ENCODE results near the gene TRIM44.
A peak's percentile ranks its signal among the peaks of the same experiment; 100 is the strongest.
"Not testable (repeated sequence)": the region's sequence is repeated elsewhere in the genome, so short reads cannot be mapped to it uniquely, and the experiment has no call there.

Gene TRIM44

DNA sequence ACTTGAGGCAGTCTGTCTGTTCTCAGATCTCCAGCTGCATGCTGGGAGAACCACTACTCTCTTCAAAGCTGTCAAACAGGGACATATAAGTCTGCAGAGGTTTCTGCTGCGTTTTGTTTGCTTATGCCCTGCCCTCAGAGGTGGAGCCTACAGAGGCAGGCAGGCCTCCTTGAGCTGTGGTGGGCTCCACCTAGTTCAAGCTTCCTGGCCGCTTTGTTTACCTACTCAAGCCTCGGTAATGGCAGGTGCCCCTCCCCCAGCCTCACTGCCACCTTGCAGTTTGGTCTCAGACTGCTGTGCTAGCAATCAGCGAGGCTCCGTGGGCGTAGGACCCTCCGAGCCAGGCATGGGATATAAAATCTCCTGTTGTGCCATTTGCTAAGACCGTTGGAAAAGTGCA lies 97.4 kb downstream of the TRIM44 start:
- peak in 2 of 3 experiments; percentile 50 to 66 for DNase-seq

DNA sequence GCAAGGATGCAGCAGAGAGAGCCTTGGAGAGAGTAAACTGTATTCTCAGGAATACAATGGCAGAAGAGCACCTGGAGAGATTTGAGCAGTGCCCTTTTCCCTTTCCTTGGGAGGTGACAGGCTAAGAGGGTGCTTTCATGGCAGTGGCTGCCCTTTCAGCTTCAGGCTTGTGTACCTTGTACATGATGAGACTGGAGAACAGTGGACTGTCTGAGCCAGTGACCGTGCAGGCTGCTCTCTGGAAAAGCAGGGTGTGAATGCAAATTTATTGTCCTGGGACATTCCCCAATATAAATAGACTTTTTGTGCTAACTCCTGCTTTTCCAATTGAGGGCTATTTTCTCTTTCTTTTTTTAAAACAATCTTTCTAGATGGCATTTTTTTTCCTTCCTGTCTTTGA lies 99.3 kb downstream of the TRIM44 start:
- no peak for DNase-seq

DNA sequence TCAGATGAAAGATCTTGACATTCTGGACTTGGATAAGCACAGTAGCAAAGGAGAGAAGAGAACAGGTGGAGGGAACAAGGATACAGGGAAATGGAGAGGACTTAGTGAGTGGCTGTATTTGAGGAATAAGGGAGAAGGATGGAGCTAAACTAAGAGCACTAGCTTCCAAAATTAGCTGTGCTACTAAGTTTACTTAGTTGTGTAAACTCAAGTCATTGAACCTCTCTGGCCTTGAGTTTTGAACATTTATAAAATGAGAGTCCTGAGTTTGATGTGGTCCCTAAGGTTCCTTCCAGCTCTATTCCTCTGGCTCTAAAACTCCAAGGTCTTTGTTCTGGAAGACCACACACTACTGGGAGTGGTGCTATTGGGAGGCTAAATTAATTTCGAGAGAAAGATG lies 100.7 kb downstream of the TRIM44 start:
- DNase-seq, result no peak

DNA sequence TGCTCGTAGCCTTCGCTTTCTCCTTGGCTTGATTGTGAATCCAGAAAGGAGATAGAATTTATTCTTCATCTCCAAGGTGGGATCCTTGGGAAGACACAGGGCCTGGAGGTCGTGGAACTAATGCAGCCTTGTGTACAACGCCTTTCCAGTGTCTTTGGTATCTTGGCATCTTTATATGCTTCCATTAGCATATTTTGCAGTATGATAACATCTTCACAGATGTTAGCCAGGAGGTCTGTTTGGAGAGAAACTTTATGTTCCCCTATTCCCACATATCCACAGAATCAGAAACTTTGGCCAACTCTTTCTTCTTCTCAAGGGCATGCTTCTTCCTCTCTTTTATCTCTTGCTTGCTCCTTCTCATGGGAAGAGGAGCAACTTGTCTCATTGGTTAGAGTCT lies 101.2 kb downstream of the TRIM44 start:
- no peak for DNase-seq

DNA sequence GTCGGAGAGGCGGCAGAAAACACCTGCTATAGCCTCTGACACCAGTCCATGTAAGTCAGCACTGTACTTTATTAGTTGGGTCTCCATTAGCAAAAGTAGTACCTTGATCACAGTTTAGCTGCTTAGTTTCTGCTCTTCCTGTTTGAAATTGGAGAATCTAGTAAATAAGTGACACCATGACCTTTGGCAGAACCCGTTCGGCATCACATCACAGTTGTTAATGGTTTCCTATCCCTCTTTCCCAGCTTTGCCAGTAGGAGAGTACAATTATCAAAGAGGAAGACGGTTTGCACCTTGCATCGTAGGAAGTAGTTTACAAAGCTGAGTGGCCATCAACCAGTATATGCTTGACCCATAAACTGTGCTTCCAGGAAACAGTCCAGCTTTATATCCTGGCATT lies 101.8 kb downstream of the TRIM44 start:
- no peak for DNase-seq

DNA sequence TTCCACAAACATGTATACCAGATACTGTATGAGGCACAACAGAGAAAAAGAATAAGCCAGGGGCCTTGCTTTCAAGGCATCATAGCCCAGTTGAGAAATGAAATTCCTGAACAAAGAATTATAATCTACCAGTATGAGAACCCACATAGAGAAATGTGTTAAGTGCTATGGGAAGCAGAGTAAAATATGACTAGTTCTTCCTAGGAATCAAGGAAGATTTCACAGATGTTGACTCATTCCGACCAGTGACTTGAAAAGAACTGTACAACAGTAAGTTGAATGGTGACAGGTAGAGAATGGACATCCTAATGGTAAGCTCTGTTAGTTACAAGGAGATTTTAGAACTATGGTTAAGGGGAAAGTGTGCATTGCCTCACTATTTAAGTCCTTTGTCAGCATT lies 102.6 kb downstream of the TRIM44 start:
- DNase-seq, result no peak

DNA sequence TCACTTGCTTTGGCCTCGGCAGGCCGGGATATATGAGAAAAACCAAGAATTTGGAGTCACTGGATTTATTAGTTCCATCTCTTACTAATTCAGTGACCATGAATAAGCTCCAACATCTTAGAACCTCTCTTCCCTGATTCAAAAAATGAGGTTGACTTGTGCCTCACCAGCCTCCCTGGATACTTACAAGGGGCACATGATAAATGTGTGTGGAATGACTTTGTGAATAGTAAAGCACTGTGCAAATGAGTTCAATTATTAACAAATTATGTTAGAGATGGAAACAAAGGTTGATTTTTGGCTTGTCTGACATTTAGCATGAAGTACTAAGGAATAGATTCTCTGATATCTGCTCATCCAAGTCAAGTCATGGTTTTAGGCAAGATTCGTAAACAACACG lies 104.1 kb downstream of the TRIM44 start:
- DNase-seq, result no peak

DNA sequence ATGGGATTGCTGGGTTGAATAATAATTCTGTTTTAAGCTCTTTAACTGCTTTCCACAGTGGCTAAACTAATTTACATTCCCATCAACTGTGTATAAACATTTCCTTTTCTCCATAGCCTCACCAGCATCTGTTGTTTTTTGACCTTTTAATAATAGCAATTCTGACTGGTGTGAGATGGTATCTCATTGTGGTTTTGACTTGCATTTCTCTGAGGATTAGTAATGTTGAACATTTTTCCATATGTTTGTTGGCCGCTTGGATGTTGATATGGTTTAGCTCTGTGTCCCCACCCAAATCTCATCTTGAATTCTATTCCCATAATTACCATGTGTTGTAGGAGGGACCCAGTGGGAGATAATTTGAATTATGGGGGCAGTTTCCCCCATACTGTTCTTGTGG lies 107.8 kb downstream of the TRIM44 start:
- DNase-seq, result not testable (repeated sequence)

DNA sequence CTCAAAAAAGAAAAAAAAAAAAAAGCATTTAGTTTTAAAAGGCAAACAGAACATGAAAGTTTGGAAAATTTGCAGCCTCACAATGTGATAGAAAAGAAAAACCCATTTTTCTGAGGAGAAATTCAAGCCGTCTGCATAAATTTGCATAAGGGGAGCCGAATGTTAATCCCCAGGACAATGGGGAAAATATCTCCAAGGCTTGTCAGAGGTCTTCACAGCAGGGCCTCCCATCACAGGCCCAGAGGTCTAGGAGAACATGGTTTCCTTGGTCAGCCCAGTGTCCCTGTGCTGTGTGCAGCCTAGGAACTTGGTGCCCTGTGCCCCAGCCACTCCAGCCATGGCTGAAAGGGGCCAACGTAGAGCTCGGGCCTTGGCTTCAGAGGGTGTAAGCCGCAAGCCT lies 109.1 kb downstream of the TRIM44 start:
- DNase-seq, result no peak

DNA sequence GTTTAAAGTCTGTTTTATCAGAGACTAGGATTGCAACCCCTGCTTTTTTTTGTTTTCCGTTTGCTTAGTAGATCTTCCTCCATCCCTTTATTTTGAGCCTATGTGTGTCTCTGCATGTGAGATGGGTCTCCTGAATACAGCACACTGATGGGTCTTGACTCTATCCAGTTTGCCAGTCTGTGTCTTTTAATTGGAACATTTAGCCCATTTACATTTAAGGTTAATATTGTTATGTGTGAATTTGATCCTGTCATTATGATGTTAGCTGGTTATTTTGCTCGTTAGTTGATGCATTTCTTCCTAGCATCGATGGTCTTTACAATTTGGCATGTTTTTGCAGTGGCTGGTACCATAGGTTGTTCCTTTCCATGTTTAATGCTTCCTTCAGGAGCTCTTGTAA lies 114.7 kb downstream of the TRIM44 start:
- DNase-seq, result not testable (repeated sequence)

DNA sequence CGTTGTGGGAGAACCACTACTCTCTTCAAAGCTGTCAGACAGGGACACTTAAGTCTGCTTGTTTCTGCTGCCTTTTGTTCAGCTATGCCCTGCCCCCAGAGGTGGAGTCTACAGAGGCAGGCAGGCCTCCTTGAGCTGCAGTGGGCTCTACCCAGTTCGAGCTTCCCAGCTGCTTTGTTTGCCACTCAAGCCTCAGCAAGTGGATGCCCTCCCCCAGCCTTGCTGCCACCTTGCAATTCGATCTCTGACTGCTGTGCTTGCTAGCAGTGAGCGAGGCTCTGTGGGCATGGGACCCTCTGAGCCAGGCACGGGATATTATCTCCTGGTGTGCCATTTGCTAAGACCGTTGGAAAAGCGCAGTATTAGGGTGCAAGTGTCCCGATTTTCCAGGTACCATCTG lies 116.4 kb downstream of the TRIM44 start:
- peak in 1 of 3 experiments; percentile 18 for DNase-seq

DNA sequence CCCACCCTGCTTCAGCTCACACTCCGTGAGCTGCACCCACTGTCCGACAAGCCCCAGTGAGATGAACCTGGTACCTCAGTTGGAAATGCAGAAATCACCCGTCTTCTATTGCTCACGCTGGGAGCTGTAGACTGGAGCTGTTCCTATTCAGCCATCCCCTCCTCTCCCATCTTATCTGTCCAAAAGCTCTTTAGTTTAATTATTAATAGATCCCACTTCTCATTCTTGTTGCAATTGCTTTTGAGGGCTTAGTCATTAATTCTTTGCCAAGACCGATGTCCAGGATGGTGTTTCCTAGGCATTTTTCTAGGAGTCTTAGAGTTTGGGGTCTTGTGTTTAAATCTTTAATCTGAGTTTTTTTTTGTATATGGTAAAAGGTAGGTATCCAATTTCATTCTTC lies 116.8 kb downstream of the TRIM44 start:
- DNase-seq, result no peak

DNA sequence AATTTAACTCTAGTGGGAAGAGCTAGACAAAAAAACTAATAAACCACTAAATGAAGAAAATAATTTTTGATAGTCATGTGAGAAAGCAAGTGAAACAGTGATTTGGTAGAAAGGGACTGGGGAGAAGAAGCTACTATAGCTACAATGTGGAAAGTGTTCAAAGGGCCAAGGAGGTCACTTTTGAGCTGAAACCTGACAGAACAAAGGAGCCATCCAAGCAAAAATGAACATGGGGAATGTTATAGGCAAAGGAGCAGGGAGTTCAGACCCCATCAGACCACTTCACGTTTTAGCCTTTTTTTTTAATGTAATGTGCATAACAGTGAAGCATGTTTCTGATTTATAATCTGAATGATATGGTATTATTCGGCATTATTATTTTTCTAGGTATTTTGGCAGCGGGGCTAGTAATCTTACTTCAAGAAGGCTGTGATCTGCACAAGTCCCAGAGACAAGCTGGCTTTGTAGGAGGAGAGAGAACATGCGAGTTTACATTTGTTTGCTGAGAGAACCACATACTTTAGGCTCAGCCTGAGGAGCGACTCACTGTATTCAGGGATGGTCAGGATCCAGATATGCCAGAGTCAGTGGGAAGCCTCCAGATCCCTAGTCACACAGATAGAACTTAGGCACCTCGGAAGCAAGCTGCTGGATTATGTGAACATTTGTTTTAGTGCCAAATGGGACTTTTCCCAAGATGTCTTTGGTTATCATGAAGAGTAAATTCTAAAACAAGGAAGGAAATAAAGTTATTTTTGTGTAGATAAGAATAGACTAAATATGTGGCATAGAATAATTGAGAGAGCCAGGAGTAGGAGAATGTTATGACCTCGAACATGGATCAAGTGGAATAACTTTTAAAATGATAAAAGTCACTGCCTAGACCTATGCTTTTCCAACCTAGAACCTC lies 118.6 kb downstream of the TRIM44 start:
- DNase-seq, result no peak

DNA sequence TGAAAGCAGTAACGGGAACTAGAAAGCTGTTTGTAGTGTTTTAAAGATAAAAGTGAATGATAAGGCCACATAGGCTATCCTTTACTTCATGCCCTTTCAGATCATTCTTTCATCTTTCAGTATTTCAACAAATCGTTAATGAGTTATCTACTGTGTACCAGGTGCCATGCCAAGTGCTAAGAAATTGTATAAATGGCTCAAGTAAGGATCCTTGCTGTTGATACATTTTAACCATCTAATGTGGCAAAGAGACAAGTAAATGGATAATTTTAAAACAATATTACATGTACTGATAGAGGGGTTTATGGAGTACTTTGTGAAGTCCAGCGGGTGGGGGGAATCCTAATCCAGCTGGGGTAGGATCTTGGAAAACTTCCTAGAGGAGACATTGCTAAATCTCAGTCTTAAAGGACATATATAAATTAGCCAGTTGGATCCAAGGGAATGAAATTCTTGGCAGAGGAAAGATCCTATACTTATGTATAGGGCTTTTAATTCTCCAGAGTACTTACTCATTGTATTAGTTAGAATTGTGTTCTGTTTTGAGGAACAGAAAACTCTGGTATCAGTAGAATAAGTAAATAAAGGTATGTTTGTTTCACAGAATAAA lies 119.4 kb downstream of the TRIM44 start:
- DNase-seq, result no peak

DNA sequence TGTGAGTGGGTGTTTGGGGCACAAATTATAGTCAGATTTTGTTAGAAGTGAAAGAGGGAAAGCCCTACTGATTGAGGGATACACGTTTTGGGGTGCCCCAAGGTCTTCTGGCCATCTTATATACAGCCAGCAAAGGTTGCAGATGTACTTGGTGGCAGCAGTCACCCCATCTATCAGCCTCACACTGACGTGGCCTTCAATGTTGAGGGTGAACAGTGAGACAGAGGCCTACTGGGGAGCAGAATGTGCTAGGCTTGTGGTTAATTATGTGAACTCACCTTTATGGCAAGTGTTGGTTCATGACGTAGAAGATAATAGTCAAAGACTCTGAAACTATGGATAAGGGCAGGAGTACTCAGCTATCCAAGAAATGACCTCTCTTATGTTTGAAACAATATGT lies 121.2 kb downstream of the TRIM44 start:
- no peak for DNase-seq

DNA sequence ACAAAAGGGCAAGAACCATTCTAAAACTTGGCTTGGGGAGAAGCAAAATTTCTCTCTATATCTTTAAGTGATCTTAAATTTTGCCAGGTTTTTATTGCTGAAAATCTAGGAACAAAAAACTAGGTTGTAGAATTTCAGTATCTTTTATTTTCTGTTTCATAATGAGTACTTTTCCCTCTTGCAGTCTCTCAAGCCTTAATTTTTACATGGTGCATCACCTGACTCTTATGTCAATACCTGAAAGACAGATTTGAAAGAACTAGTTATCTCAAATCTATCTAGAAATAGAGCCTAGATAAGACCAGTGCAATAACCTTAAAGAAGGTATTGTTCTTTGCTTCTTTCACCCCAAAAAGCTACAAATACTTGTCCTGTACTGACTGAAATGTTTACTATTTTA lies 122.1 kb downstream of the TRIM44 start:
- DNase-seq, result no peak

DNA sequence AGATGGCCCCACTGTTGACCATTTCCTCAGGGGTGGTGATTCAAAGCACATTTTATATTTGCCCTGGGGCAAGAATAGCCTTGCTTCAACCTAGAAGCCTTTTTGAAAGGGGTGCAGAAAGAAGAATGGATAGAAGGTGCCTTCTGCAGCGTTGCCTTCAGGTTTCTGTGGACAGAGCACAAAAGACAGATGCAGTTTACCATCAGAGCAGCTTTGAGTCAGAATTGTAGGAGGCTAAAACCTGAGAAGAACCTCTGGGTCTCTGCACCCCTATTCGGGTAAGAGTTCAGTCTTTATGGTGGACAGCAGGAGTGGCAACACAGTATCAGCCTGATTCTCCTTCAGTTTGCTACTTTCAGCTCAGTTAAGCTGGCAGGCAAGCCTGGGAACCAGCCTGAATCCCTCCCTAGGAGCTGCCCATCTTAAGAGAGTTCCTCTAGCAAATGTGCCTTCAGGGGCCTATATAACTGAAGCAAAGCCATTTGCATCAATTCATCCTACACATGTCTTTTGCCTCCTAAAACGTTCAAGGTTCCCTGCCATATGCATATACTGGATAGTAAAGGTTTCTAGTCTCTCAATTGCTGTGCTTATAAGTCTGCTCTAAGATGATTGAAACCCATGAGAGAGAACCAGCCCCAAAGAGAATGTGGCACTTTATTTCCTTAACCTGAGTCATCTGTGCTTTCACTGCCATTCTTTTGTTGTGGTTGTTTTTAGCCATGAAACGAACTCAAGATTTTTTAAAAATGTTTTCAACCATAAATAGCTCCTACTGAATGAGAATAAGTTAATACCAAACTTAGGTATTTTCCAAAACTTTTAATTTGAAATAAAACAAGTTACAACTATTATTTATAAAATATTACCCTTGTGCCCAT lies 123.0 kb downstream of the TRIM44 start:
- DNase-seq, result peak in 1 of 3 experiments; percentile 39

DNA sequence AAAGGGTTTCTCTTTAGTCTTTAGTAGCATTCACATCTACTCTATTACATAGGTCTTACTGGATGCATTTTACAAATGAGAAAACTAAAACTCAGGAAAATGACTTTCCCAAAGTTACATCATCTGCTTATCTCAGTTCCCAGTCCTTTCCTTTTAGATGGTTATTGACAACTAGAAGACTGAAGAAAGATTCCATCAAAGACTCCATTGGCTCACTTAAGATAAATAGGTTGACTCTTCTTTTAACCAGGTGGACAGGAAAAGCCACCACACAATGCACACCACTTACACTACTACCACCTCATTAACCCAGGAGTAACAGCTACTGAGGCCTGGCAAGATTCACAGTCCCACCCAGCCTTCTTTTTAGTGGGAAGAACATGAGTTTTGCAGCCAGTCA lies 123.6 kb downstream of the TRIM44 start:
- DNase-seq, result peak in 1 of 3 experiments; percentile 25

DNA sequence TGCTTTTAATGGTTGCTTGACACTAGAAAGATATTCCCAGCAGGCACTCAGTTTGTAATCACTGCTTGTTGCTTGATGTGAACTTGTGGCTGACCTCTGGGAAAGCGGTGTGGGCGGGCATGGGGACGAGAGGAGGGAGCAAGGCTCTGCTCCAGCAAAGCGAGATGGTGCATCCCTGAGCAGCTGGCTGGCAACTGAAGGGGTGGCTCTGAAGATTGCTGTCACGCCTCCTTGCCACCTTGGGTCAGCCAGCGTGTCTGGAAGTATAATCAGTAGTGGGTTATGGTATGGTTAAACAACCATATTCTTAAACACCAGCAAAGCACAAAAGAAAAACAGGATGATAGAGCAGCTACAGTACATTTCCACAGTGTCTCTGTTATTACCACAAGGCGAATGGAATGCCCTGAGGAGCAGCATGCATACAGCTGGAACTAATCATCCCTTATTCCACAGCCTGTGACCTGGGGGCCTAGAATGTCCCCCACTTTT lies 124.5 kb downstream of the TRIM44 start:
- DNase-seq, result peak in 2 of 3 experiments; percentile 75 to 82

DNA sequence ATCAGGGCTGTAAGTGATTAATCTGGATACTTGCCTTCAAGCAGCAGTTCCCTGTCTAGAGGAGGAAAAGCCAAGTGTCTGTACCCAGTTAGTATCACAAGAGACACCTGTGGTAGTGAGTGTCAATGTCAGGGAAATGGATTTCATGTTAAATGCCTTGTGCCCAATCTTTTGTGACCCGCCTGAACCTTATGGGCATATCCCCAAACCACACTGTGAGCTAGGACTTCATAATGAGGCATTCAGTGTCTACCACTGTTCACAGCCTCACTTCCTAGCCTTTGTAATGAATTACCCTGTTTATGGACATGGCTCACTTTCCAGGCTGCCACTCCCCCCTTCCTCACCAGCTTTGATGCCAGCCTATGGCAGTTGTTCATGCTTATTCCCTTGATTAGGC lies 125.1 kb downstream of the TRIM44 start:
- DNase-seq, result no peak

DNA sequence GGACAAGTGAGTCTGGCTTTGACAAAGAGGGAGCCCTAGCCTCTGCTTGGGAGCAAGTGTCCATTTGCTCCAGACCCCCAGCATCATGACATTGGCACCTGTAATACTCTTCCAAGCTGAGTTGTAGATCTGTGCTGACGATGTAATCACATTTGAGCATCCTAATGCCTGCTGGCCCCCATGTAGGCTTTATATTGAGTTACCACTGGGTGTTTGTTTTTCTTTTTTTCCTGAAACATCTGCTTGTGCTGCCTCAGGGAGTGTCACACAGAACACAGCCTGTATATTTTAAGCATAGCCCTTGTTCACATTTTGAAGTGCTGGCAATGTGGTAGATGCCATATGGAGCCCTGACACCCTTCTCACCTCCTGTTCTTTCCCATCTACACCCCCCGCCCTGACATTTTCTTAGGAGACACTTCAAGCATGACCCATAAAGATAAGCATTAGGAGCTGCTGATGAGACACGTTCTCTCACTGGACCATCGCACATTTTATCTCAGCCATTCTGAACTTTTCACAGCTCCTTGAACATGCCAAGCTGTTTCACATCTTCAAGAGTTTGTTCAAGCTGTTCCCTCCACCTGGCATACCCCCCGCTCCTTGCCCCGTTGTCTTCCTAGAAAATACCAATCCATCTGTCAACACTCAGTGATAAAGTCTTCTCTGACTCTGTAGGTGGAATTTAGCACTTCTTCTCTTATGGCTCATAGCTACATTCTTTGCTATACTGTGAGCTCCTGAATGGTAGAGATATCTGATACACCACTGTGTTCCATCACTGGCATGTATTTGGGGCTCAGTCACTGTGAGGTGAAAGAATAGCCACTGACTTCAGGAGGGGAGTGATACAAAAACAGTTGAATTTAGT lies 128.7 kb downstream of the TRIM44 start:
- peak; percentile 36 to 73 (median 41) for DNase-seq

DNA sequence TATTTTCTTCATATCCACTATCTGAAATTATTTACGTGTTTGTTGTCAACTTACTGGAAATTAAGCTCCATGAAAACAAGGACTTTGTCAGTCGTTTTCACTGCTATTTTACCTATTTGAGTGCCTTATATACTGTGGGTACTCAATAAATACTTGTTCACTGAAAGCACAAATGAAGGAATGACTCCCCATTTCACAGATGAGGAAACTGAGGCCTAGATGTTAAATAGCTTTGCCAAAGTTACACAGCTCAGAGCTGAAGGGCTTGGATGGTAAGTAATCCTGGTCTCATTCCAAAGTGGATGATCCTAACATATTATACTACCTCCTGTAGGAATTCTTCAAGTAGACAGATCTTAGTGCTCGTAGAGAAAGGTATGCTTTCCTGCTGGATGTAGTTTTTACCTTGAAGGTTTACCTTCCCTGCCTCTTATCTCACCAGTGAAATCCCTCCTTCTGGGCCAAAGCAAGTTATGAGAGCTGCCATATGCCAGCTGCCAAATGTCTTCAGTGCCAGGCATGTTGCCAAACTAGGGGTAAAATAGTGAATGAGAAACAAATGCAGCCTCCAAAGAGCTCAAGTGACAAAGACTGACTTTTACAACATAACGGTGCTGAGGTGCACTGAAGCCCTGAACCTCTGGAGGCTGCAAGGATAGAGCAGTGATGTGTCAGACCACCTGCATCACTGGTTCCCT lies 129.7 kb downstream of the TRIM44 start:
- DNase-seq, result no peak
